ENCODE results near the gene ATP9A. TPM values are rescaled to one million over a fixed set of nuclear protein-coding genes. Genes with fewer than 3 reads are reported as not detected.

The ATP9A gene
- total and polyA plus RNA-seq, 2 of the 4 experiments (the other 2 are of a cell fraction), result 10.6 to 22.4 TPM

GRCh38 chr20:51715163-51715855 is 52.9 kb downstream of the ATP9A start (continued):
- TF ChIP-seq RCOR1 (IDR thresholded peaks at IDR 0.05; ENCODE audit: insufficient replicate concordance, low read length), result no peak

DNA sequence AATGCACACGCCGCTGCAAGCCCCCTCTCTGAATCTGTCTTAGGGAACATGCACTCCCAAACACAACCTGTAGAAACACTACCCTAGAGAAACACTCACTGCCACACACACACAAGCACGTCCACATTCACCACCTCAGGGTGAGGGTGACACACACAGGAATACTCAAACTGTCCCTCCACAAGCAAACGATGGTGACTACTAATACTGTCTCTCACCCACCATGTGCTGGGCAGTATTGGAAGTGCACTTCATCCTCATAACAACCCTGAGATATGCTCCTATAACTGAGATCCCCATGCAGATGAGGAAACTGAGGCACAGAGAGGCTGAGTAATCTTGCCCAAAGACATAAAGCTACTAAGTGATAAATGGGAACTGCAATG is 55.0 kb downstream of the ATP9A start:
- dilution Hi-C loops (cut with HindIII; ENCODE audit: low sequenced_read_pairs, unreplicated experiment), result no loop called here
- no peak for TF ChIP-seq MXI1 (IDR thresholded peaks at IDR 0.05; ENCODE audit: borderline replicate concordance, low read depth, low read length)
- no peak for TF ChIP-seq POLR2A (IDR thresholded peaks at IDR 0.05; ENCODE audit: low read depth, low read length)
- TF ChIP-seq USF2 (IDR thresholded peaks at IDR 0.05; ENCODE audit: low read depth, low read length), result no peak
- TF ChIP-seq RFX5 (IDR thresholded peaks at IDR 0.05; ENCODE audit: low read depth, low read length), result no peak
- no peak for TF ChIP-seq MAZ (IDR thresholded peaks at IDR 0.05; ENCODE audit: borderline replicate concordance, low read depth, low read length)
- TF ChIP-seq CEBPB (IDR thresholded peaks at IDR 0.05; ENCODE audit: low read depth, low read length), result no peak
- TF ChIP-seq, protein P1, sequence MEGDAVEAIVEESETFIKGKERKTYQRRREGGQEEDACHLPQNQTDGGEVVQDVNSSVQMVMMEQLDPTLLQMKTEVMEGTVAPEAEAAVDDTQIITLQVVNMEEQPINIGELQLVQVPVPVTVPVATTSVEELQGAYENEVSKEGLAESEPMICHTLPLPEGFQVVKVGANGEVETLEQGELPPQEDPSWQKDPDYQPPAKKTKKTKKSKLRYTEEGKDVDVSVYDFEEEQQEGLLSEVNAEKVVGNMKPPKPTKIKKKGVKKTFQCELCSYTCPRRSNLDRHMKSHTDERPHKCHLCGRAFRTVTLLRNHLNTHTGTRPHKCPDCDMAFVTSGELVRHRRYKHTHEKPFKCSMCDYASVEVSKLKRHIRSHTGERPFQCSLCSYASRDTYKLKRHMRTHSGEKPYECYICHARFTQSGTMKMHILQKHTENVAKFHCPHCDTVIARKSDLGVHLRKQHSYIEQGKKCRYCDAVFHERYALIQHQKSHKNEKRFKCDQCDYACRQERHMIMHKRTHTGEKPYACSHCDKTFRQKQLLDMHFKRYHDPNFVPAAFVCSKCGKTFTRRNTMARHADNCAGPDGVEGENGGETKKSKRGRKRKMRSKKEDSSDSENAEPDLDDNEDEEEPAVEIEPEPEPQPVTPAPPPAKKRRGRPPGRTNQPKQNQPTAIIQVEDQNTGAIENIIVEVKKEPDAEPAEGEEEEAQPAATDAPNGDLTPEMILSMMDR (conservative IDR thresholded peaks at IDR 0.05; ENCODE audit: low read depth, low read length), result no peak
- TF ChIP-seq BHLHE40 (IDR thresholded peaks at IDR 0.05; ENCODE audit: low read depth, low read length), result no peak
- TF ChIP-seq SMC3 (IDR thresholded peaks at IDR 0.05; ENCODE audit: low read depth, low read length), result no peak
- no peak for TF ChIP-seq NFE2L2 (IDR thresholded peaks at IDR 0.05; ENCODE audit: low read depth, low read length)
- TF ChIP-seq ELK1 (IDR thresholded peaks at IDR 0.05; ENCODE audit: borderline replicate concordance, low read depth, low read length), result no peak
- TF ChIP-seq FOS (IDR thresholded peaks at IDR 0.05; ENCODE audit: low read depth, low read length), result no peak

More for the DNA sequence above, 55.0 kb downstream of the ATP9A start:
- H3K23ac ChIP-seq (ENCODE audit: low read depth, low read length), result 0 out of 2 replicates have a peak overlapping the region, but pooled peaks have one; percentile 13
- no peaks in the 10 kb centered on the region for H4K20me1 ChIP-seq (ENCODE audit: insufficient read depth, low read length)
- peak overlapping the region; percentile 64; the same call in 1 of the 2 replicates for H2AK5ac ChIP-seq (ENCODE audit: low read depth, low read length)
- no peak overlapping the region for H3K27ac ChIP-seq (ENCODE audit: insufficient read depth, low read length)
- H3K4me2 ChIP-seq (ENCODE audit: low read depth, low read length), result no peak overlapping the region
- H2BK5ac ChIP-seq (ENCODE audit: low read depth, low read length, poor library complexity, severe bottlenecking), result no peak overlapping the region
- ATAC-seq (ENCODE audit: low read depth) (no peak), DNase-seq (no peak)
- H3K4me3 ChIP-seq (ENCODE audit: insufficient read depth, low read depth, low read length), result no peak overlapping the region
- 100% methylated on average over 1 of the region's 4 CpGs; no CpG with 5 or more reads in 1 of the 2 experiments for WGBS, 2 experiments (ENCODE audit: extremely low coverage in 2 of 2, insufficient read length in 1 of 2)
- no peak overlapping the region for H2AK9ac ChIP-seq (replicated peaks; ENCODE audit: low read depth, low read length, poor library complexity)
- H3K4ac ChIP-seq (ENCODE audit: low read depth, low read length), result 0 out of 2 replicates have a peak overlapping the region, but pooled peaks have one; percentile 29
- H3K18ac ChIP-seq (ENCODE audit: low read depth, low read length), result no peak overlapping the region
- no peak overlapping the region for H2BK15ac ChIP-seq (ENCODE audit: low read depth, low read length)
- intact Hi-C loops (cut with micrococcal nuclease) (no loop called here), in situ Hi-C loops (cut with MboI; ENCODE audit: low sequenced_read_pairs) (no loop called here)
- H3K4me1 ChIP-seq (ENCODE audit: control insufficient read depth, insufficient read depth, low read length), result peaks cover 3% of the 10 kb centered on the region; the same call in 1 of the 2 replicates
- H3K56ac ChIP-seq (ENCODE audit: extremely low read depth, insufficient read depth, low read length), result no peak overlapping the region
- peaks cover 1% of the 10 kb centered on the region for H3K36me3 ChIP-seq (ENCODE audit: control insufficient read depth, insufficient read depth, low read length)
- no peak overlapping the region for H4K8ac ChIP-seq (ENCODE audit: low read depth in 2 of 2, low read length in 2 of 2)
- H3K14ac ChIP-seq (replicated peaks; ENCODE audit: low read depth, low read length), result no peak overlapping the region
- peaks cover 0 to 31% of the 10 kb centered on the region in 2 experiments; a peak in 3 of 4 replicates for H3K79me1 ChIP-seq (ENCODE audit: low read depth in 1 of 2, low read length in 2 of 2)
- BruUV-seq (replicated peaks), result no TSS peak
- H4K91ac ChIP-seq (ENCODE audit: insufficient read depth, low read depth, low read length), result no peak overlapping the region
- ChIA-PET CTCF (no interaction called here), POLR2A (ENCODE audit: unreplicated experiment) (no interaction called here)
- H3K9me1 ChIP-seq (ENCODE audit: insufficient read depth, low read length), result peaks cover 5% of the 10 kb centered on the region
- no peak overlapping the region for H4K5ac ChIP-seq (ENCODE audit: low read depth, low read length)
- H2AFZ ChIP-seq (replicated peaks; ENCODE audit: low read length, poor library complexity), result peak overlapping the region; percentile 27
- H2BK120ac ChIP-seq (ENCODE audit: low read depth, low read length), result no peak overlapping the region
- no peaks in the 10 kb centered on the region for H3K9me3 ChIP-seq (ENCODE audit: control insufficient read depth, insufficient read depth, low read length)
- no peak overlapping the region for H3K9ac ChIP-seq (ENCODE audit: low read depth, low read length)
- H2BK20ac ChIP-seq (ENCODE audit: low read depth, low read length), result no peak overlapping the region; the same call in 1 of the 2 replicates
- H3K27me3 ChIP-seq (ENCODE audit: control insufficient read depth, insufficient read depth, low read length), result no peaks in the 10 kb centered on the region
